ENCODE results near the gene ANKH. TPM values are rescaled to one million over a fixed set of nuclear protein-coding genes. Genes with fewer than 3 reads are reported as not detected.

The ANKH gene
- total and polyA plus RNA-seq, 4 experiments from 2014 or later = 34.1 to 165 (median 114) TPM

DNA sequence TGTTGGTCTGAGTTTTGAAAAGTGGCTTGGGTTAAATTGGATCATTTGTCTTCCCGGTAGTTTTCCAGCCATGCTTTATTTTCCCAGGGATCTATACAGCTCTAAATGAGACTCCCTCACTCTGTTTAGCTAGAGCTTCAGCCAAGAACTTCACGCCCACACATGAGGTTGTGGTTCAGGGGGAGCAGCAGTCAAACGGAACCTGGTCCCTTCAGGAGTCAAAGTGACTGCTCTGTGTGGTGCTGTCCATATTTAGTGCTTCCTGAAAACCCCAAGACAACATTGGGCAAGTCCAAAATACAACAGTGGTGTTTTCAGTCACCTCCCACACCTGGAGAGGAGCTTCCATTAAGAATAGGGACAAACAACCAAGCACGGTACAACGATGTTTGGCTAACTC lies 90.5 kb downstream of the ANKH start:
- CTCF ChIA-PET (ENCODE audit: partially characterized antibody) = interaction anchor here (0.6 to 3.1 kb wide), 5 partner anchors 10 to 104 kb away, joined by 3 to 10 read pairs (median 4); no protein-coding TSS in a partner anchor
- Mint-ChIP-seq H3K27me3 (no peaks in the 10 kb centered on the region), H3K4me3 (no peak overlapping the region), H3K36me3 (peaks cover 19 to 30% of the 10 kb centered on the region in 2 donors), H3K27ac (peak overlapping the region in 1 of 7 donors; percentile 57), H3K4me1 (peaks cover 26 to 68% (median 42%) of the 10 kb centered on the region in 4 donors), H3K9me3 (no peaks in the 10 kb centered on the region)
- Histone ChIP-seq H3K27ac (ENCODE audit: low read depth, low read length) (no peak overlapping the region), H3K4me1 (ENCODE audit: insufficient read depth, low read length) (no peaks in the 10 kb centered on the region), H3K4me3 (ENCODE audit: low read length in 2 of 2) (no peak overlapping the region), H3K27me3 (ENCODE audit: insufficient read depth, low read length) (no peaks in the 10 kb centered on the region), H3K36me3 (ENCODE audit: insufficient read depth, low read length) (no peaks in the 10 kb centered on the region), H3K9me3 (ENCODE audit: control insufficient read depth in 1 of 2, low read length in 2 of 2) (no peaks in the 10 kb centered on the region)
- no peak for DNase-seq
- intact Hi-C loops (cut with micrococcal nuclease) = no loop called here
- POLR2A ChIA-PET (ENCODE audit: partially characterized antibody) = interaction anchor here (0.5 kb wide), 1 partner anchor 75 kb away, joined by 3 read pairs; no protein-coding TSS in a partner anchor

GRCh38 chr5:14779975-14780374 lies 91.6 kb downstream of the ANKH start:
- no peaks in the 10 kb centered on the region for H3K9me3 ChIP-seq (ENCODE audit: control insufficient read depth in 1 of 2, low read length in 2 of 2)
- intact Hi-C loops (cut with micrococcal nuclease) = no loop called here
- Mint-ChIP-seq H3K4me3 (no peak overlapping the region), H3K4me1 (peaks cover 28 to 70% (median 49%) of the 10 kb centered on the region in 4 donors), H3K27ac (peak overlapping the region in 5 of 7 donors; percentile 27 to 76 (median 42)), H3K9me3 (no peaks in the 10 kb centered on the region), H3K27me3 (no peaks in the 10 kb centered on the region), H3K36me3 (peaks cover 19 to 32% of the 10 kb centered on the region in 2 donors)
- H3K4me3 ChIP-seq (ENCODE audit: low read length in 2 of 2) = no peak overlapping the region
- no peaks in the 10 kb centered on the region for H3K36me3 ChIP-seq (ENCODE audit: insufficient read depth, low read length)
- ChIA-PET POLR2A (ENCODE audit: partially characterized antibody) (no interaction called here), CTCF (ENCODE audit: partially characterized antibody) (interaction anchor here (1.8 to 3.1 kb wide), 2 partner anchors 12 to 53 kb away, joined by 5 to 10 read pairs; no protein-coding TSS in a partner anchor)
- H3K27me3 ChIP-seq (ENCODE audit: insufficient read depth, low read length) = no peaks in the 10 kb centered on the region
- H3K27ac ChIP-seq (ENCODE audit: low read depth, low read length) = no peak overlapping the region
- DNase-seq = no peak
- no peaks in the 10 kb centered on the region for H3K4me1 ChIP-seq (ENCODE audit: insufficient read depth, low read length)

DNA sequence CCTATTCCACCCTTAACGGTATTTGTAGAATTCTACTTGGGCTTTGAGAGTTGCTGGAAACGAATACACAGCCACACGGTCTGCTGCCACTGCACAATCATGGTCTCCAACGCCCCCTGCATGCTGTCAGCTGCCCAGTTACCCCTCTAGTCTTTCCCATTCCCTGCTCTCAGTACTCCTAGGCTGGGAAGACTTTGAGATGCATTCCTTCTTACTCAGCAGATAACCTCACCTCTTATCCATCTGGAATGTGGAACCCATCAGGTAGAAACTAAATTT lies 92.8 kb downstream of the ANKH start:
- Mint-ChIP-seq H3K36me3 (peaks cover 19 to 32% of the 10 kb centered on the region in 2 donors), H3K4me1 (peaks cover 27 to 65% (median 48%) of the 10 kb centered on the region in 4 donors), H3K4me3 (no peak overlapping the region), H3K27me3 (no peaks in the 10 kb centered on the region), H3K27ac (peak overlapping the region in 3 of 7 donors; percentile 11 to 53 (median 43)), H3K9me3 (no peaks in the 10 kb centered on the region)
- no peak for DNase-seq
- ChIA-PET POLR2A (ENCODE audit: partially characterized antibody) (no interaction called here), CTCF (ENCODE audit: partially characterized antibody) (interaction anchor here (1.0 kb wide), 1 partner anchor 31 kb away, joined by 3 read pairs; no protein-coding TSS in a partner anchor)
- no peaks in the 10 kb centered on the region for H3K9me3 ChIP-seq (ENCODE audit: control insufficient read depth in 1 of 2, low read length in 2 of 2)
- no peaks in the 10 kb centered on the region for H3K36me3 ChIP-seq (ENCODE audit: insufficient read depth, low read length)
- H3K27me3 ChIP-seq (ENCODE audit: insufficient read depth, low read length) = no peaks in the 10 kb centered on the region
- intact Hi-C loops (cut with micrococcal nuclease) = no loop called here
- H3K4me1 ChIP-seq (ENCODE audit: insufficient read depth, low read length) = no peaks in the 10 kb centered on the region
- no peak overlapping the region for H3K4me3 ChIP-seq (ENCODE audit: low read length in 2 of 2)
- no peak overlapping the region for H3K27ac ChIP-seq (ENCODE audit: low read depth, low read length)

DNA sequence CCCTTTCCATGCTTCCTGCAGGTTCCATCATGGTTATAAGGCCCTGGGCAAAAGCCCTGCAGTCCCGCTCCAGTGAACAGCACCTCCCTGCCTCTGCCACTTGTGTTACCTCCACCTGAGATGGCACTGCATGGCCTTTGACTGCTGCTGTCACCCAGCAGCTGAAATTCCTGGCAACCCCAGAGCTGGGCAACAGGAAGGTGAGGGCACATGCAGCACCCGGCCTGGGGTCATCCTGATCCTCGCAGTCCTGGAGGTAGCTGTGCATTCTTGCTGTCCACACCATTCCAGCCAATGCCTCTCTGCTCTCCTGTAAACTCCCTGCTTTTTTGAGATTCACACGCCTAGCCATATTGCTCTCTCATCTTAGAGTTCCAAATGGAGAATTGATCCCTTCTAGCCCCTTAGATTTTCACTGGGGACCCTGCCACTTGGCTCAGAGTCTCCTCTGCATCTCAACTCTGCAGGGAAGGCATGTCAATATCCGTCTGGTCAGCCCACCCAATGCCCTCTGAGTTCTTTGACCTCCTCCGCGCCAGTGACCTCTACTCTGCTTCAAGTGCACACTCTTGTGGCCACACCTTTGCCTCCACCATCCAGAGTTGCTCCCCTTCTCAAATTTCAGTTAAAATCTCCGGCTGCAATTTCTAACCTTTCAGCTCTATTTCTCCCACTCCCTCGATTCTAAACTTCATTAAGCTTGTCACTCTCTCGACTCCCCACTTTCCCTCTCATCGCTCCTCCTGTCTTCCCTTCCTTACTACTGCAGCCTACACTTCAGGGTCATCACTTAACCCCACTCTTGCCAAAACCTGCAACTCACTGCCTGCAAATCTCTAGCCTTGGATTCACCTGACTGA lies 93.4 kb downstream of the ANKH start:
- H3K27me3 ChIP-seq (ENCODE audit: insufficient read depth, low read length) = no peaks in the 10 kb centered on the region
- intact Hi-C loops (cut with micrococcal nuclease) = no loop called here
- Mint-ChIP-seq H3K27ac (peak overlapping the region in 6 of 7 donors; percentile 12 to 86 (median 36)), H3K27me3 (no peaks in the 10 kb centered on the region), H3K4me3 (no peak overlapping the region), H3K9me3 (no peaks in the 10 kb centered on the region), H3K36me3 (peaks cover 19 to 32% of the 10 kb centered on the region in 2 donors), H3K4me1 (peaks cover 26 to 65% (median 46%) of the 10 kb centered on the region in 4 donors)
- no peaks in the 10 kb centered on the region for H3K9me3 ChIP-seq (ENCODE audit: control insufficient read depth in 1 of 2, low read length in 2 of 2)
- no peak overlapping the region for H3K27ac ChIP-seq (ENCODE audit: low read depth, low read length)
- H3K36me3 ChIP-seq (ENCODE audit: insufficient read depth, low read length) = no peaks in the 10 kb centered on the region
- no peaks in the 10 kb centered on the region for H3K4me1 ChIP-seq (ENCODE audit: insufficient read depth, low read length)
- CTCF ChIA-PET (ENCODE audit: partially characterized antibody) = interaction anchor here (1.0 kb wide), 1 partner anchor 32 kb away, joined by 3 read pairs; no protein-coding TSS in a partner anchor
- no peak overlapping the region for H3K4me3 ChIP-seq (ENCODE audit: low read length in 2 of 2)
- no peak for DNase-seq
- POLR2A ChIA-PET (ENCODE audit: partially characterized antibody) = no interaction called here

- H3K36me3 ChIP-seq (ENCODE audit: insufficient read depth, low read length) = no peaks in the 10 kb centered on the region
- no peaks in the 10 kb centered on the region for H3K27me3 Mint-ChIP-seq
- no peak for DNase-seq
- peaks cover 19 to 32% of the 10 kb centered on the region in 2 donors for H3K36me3 Mint-ChIP-seq
- no peaks in the 10 kb centered on the region for H3K4me1 ChIP-seq (ENCODE audit: insufficient read depth, low read length)
- intact Hi-C loops (cut with micrococcal nuclease) = no loop called here
- no peaks in the 10 kb centered on the region for H3K9me3 ChIP-seq (ENCODE audit: control insufficient read depth in 1 of 2, low read length in 2 of 2)
- no peak overlapping the region for H3K27ac ChIP-seq (ENCODE audit: low read depth, low read length)
- H3K9me3 Mint-ChIP-seq = no peaks in the 10 kb centered on the region
- H3K27ac Mint-ChIP-seq = peak overlapping the region in 2 of 7 donors; percentile 32 to 70
- no peak overlapping the region for H3K4me3 ChIP-seq (ENCODE audit: low read length in 2 of 2)
- ChIA-PET CTCF (ENCODE audit: partially characterized antibody) (interaction anchor here (1.0 kb wide), 1 partner anchor 92 kb away, joined by 3 read pairs; no protein-coding TSS in a partner anchor), POLR2A (ENCODE audit: partially characterized antibody) (no interaction called here)
- no peak overlapping the region for H3K4me3 Mint-ChIP-seq
- H3K27me3 ChIP-seq (ENCODE audit: insufficient read depth, low read length) = no peaks in the 10 kb centered on the region
- H3K4me1 Mint-ChIP-seq = peaks cover 25 to 63% (median 49%) of the 10 kb centered on the region in 4 donors
Observed at GRCh38 chr5:14777187-14777586, 94.4 kb downstream of the ANKH start.

GRCh38 chr5:14776602-14777001 lies 95.0 kb downstream of the ANKH start:
- Histone ChIP-seq H3K27ac (ENCODE audit: low read depth, low read length) (no peak overlapping the region), H3K9me3 (ENCODE audit: control insufficient read depth in 1 of 2, low read length in 2 of 2) (no peaks in the 10 kb centered on the region), H3K4me1 (ENCODE audit: insufficient read depth, low read length) (no peaks in the 10 kb centered on the region), H3K27me3 (ENCODE audit: insufficient read depth, low read length) (no peaks in the 10 kb centered on the region), H3K36me3 (ENCODE audit: insufficient read depth, low read length) (no peaks in the 10 kb centered on the region), H3K4me3 (ENCODE audit: low read length in 2 of 2) (no peak overlapping the region)
- no peaks in the 10 kb centered on the region for H3K27me3 Mint-ChIP-seq
- POLR2A ChIA-PET (ENCODE audit: partially characterized antibody) = no interaction called here
- CTCF ChIA-PET (ENCODE audit: partially characterized antibody) = interaction anchor here (1.0 kb wide), 2 partner anchors 14 to 91 kb away, joined by 3 read pairs; no protein-coding TSS in a partner anchor
- H3K27ac Mint-ChIP-seq = peak overlapping the region in 4 of 7 donors; percentile 0 to 41 (median 20)
- no peaks in the 10 kb centered on the region for H3K9me3 Mint-ChIP-seq
- peaks cover 21 to 58% (median 44%) of the 10 kb centered on the region in 4 donors for H3K4me1 Mint-ChIP-seq
- intact Hi-C loops (cut with micrococcal nuclease) = no loop called here
- no peak overlapping the region for H3K4me3 Mint-ChIP-seq
- peaks cover 15 to 31% of the 10 kb centered on the region in 2 donors for H3K36me3 Mint-ChIP-seq
- DNase-seq = no peak

DNA sequence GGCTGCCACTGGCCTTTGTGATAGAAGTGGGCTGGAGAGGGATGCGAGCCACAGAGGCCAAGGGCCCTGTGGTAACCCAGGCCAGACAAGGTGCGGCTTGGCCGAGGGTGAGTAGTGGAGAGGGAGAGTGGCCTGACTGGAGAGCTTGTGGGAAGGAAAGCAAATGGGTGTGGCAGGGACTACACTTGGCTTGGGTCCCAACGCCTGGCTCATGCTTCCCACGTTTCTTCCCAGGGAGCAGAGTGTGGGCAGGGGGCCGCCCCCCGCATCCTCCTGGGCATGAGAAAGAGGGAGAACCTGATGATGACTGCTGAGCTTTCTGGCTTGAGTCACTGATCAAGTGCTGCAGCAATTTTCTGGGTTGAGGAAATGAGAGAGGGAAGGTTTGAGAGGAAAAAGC lies 95.7 kb downstream of the ANKH start:
- intact Hi-C loops (cut with micrococcal nuclease) = no loop called here
- CTCF ChIA-PET (ENCODE audit: partially characterized antibody) = interaction anchor here (1.0 kb wide), 2 partner anchors 13 to 90 kb away, joined by 3 read pairs; no protein-coding TSS in a partner anchor

More for the DNA sequence above, 95.7 kb downstream of the ANKH start:
- Histone ChIP-seq H3K4me3 (ENCODE audit: low read length in 2 of 2) (no peak overlapping the region), H3K27ac (ENCODE audit: low read depth, low read length) (no peak overlapping the region), H3K27me3 (ENCODE audit: insufficient read depth, low read length) (no peaks in the 10 kb centered on the region), H3K4me1 (ENCODE audit: insufficient read depth, low read length) (no peaks in the 10 kb centered on the region), H3K9me3 (ENCODE audit: control insufficient read depth in 1 of 2, low read length in 2 of 2) (no peaks in the 10 kb centered on the region), H3K36me3 (ENCODE audit: insufficient read depth, low read length) (no peaks in the 10 kb centered on the region)
- DNase-seq = no peak
- Mint-ChIP-seq H3K27me3 (no peaks in the 10 kb centered on the region), H3K9me3 (no peaks in the 10 kb centered on the region), H3K4me1 (peaks cover 26 to 59% (median 47%) of the 10 kb centered on the region in 4 donors), H3K27ac (peak overlapping the region in 6 of 7 donors; percentile 11 to 58 (median 38)), H3K36me3 (peaks cover 11 to 24% of the 10 kb centered on the region in 2 donors), H3K4me3 (no peak overlapping the region)
- POLR2A ChIA-PET (ENCODE audit: partially characterized antibody) = no interaction called here
